AG04450 (cell line): ENCODE measurements around the gene CALHM1. TPM values are rescaled to one million over a fixed set of nuclear protein-coding genes. Genes with fewer than 3 reads are reported as not detected.
"Not testable (repeated sequence)": the region's sequence is repeated elsewhere in the genome, so short reads cannot be mapped to it uniquely, and the experiment has no call there.

ENCODE experiments used
- CTCF ChIA-PET: fragments of 300-600, 350-600 bp; formaldehyde crosslinking; extraction: SDS; loops from one replicate; lab custom pipeline; 2022; ENCODE audit warnings: antibody characterized with exemption, inconsistent platforms; lab: Charles Lee
- POLR2A ChIA-PET: fragments of 350-600 bp; formaldehyde crosslinking; extraction: SDS; loops from one replicate; lab custom pipeline; 2021; ENCODE audit warnings: antibody characterized with exemption, inconsistent platforms; lab: Yijun Ruan, JAX
- DNase-seq: peaks from one replicate; pipeline ENCODE4 v3.0.0-alpha.2; 2011; ENCODE audit warnings: low read depth, low spot score
- H3K27ac ChIP-seq: one replicate; pipeline ENCODE4 v1.5.1; 2012; ENCODE audit warnings: low read depth, low read length, control low read depth
- H3K27me3 ChIP-seq: one replicate; pipeline ENCODE4 v1.6.0; 2012; ENCODE audit warnings: low read length; ENCODE audit not compliant: control insufficient read depth, insufficient read depth
- H3K4me3 ChIP-seq: 2 replicates; pipeline ENCODE4 v1.5.1; 2011; ENCODE audit warnings: mild to moderate bottlenecking, low read depth, low read length, control low read depth
- H3K9me3 ChIP-seq: 2 replicates; pipeline ENCODE4 v1.5.1; 2012; ENCODE audit warnings: low read length; ENCODE audit not compliant: control insufficient read depth, insufficient read depth
- polyA minus RNA-seq: library from RNA; depleted of rRNA, polyadenylated mRNA; stranded (reverse); fragments of >200 nt; gene quantifications from 2 replicates; pipeline ENCODE4 v1.2.3, GENCODE V29; 2011; rRNA and poly(A)+ RNA removed
- polyA plus RNA-seq: library from polyadenylated mRNA; depleted of rRNA; stranded (reverse); fragments of >200 nt; gene quantifications from 2 replicates; pipeline ENCODE4 v1.2.3, GENCODE V29; 2011; rRNA removed
- TF ChIP-seq, protein P1 (sequence below): IDR thresholded peaks from 2 replicates; pipeline ENCODE4 v1.5.1; 2011; ENCODE audit warnings: low read depth, low read length, control low read depth, inconsistent platforms

CALHM1 gene, protein sequence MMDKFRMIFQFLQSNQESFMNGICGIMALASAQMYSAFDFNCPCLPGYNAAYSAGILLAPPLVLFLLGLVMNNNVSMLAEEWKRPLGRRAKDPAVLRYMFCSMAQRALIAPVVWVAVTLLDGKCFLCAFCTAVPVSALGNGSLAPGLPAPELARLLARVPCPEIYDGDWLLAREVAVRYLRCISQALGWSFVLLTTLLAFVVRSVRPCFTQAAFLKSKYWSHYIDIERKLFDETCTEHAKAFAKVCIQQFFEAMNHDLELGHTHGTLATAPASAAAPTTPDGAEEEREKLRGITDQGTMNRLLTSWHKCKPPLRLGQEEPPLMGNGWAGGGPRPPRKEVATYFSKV
- not detected in 2 replicates for polyA plus RNA-seq
- polyA minus RNA-seq, result not detected in 2 replicates

DNA sequence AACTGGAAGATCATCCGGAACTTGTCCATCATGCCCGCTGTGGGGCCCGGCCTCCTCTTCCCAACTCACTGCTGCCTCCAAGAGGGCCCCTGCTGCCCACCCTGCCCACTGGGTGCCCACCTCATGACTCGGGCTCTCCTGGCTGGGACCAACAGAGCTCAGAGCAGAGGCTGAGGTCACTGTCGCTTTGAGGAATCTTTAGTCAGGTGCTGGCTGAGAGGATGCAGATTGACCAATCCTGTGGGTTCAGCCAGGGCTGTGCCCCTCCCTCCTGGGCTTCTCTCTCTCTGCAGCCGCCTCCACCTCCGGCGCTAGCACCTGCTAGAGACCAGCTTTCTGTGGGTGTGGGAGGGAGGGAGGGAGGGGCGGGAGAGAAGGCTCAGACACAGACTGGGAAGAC, at the start of gene CALHM1:
CALHM1 (minus strand) TSS at position 181 of the 400 bp plus-strand sequence; CDS start at position 32, 149 bp downstream.
- POLR2A ChIA-PET, result no interaction called here
- CTCF ChIA-PET, result no interaction called here
- DNase-seq, result no peak

DNA sequence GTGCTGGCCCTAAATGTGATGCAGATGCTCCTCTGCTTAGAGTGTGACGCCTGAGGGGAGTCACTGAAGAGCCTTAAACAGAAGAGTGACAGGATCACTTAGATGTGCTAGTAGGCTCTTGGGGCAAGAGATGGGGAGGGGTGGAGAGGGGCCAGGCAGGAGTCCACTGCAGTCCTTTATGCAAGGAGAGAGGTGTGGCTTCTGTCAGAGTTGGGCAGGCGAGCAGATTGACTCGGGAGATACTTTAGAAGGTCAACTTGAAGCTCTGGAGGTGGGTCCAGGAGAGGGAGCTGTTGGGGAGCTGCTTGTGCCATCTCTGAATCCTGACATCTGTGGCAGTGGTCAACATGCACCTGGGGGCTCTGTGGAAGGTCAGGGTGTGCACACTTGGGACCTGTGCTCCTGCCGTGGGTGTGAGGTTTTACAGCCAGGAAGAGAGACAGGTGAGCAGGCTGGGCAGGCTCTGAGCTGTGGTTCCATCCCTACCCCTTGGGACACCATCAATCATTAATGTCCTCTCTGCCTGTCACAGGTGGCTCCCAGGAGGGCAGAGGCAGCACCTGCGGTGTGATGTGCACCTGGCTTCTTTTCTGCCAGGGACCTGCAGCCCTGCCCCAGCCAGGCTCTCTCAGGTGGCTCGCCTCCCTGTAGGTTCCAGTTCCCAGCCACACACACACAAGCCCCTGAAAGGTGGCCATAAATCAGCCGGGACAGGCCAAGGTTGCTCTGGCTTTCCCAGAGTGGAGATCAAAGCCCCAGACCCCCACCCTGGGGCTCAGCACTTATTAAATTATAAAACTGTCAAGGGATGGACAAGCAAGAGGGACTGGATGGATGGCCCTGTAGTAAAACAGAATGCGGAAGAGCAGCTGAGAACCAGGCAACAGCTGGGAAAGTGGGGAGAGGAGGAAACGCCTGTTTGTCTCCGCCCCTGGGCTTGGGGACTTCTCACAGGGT, 48.8 kb upstream of the CALHM1 start:
- Histone ChIP-seq H3K27me3 (peaks cover 80% of the 10 kb centered on the region), H3K9me3 (peaks cover 3% of the 10 kb centered on the region; the same call in 1 of the 2 replicates), H3K4me3 (no peak overlapping the region), H3K27ac (no peak overlapping the region)
- CTCF ChIA-PET, result no interaction called here
- POLR2A ChIA-PET, result interaction anchor here (0.6 kb wide), 1 partner anchor 17 kb away, joined by 3 read pairs; no protein-coding TSS in a partner anchor
- TF ChIP-seq, protein P1, sequence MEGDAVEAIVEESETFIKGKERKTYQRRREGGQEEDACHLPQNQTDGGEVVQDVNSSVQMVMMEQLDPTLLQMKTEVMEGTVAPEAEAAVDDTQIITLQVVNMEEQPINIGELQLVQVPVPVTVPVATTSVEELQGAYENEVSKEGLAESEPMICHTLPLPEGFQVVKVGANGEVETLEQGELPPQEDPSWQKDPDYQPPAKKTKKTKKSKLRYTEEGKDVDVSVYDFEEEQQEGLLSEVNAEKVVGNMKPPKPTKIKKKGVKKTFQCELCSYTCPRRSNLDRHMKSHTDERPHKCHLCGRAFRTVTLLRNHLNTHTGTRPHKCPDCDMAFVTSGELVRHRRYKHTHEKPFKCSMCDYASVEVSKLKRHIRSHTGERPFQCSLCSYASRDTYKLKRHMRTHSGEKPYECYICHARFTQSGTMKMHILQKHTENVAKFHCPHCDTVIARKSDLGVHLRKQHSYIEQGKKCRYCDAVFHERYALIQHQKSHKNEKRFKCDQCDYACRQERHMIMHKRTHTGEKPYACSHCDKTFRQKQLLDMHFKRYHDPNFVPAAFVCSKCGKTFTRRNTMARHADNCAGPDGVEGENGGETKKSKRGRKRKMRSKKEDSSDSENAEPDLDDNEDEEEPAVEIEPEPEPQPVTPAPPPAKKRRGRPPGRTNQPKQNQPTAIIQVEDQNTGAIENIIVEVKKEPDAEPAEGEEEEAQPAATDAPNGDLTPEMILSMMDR, result no peak
- DNase-seq, result no peak

More for the DNA sequence above, at the start of gene CALHM1:
- no peaks in the 10 kb centered on the region; the same call in 1 of the 2 replicates for H3K9me3 ChIP-seq
- TF ChIP-seq, protein P1, result no peak
- no peak within 1 kb of the TSS for H3K4me3 ChIP-seq
- no peak within 1 kb of the TSS for H3K27ac ChIP-seq
- peaks cover 4% of the 10 kb centered on the region for H3K27me3 ChIP-seq

DNA sequence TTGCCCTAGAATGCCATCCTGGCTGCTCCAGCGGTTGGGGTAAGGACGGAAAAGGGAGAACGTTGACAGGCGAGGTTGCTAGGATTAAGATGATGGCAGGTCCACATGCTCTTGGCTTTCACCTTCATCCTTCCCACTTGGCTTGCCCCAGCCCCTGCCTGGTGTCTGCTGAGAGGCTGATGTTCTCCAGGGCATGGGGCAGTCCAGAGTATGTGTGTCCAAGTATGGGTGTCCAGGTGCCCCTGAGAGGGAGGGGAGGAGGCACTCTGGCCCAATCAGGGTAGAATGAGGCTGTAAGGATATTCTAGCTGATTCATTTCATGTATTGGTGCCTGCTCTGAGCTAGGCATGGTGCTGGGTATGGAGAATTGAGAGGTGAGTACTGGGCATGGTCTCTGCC, 47.4 kb upstream of the CALHM1 start:
- no peak for DNase-seq
- TF ChIP-seq, protein P1, result no peak
- no peak overlapping the region for H3K4me3 ChIP-seq
- ChIA-PET CTCF (no interaction called here), POLR2A (no interaction called here)
- H3K27me3 ChIP-seq, result peaks cover 78% of the 10 kb centered on the region
- H3K9me3 ChIP-seq, result peaks cover 3% of the 10 kb centered on the region; the same call in 1 of the 2 replicates
- no peak overlapping the region for H3K27ac ChIP-seq

DNA sequence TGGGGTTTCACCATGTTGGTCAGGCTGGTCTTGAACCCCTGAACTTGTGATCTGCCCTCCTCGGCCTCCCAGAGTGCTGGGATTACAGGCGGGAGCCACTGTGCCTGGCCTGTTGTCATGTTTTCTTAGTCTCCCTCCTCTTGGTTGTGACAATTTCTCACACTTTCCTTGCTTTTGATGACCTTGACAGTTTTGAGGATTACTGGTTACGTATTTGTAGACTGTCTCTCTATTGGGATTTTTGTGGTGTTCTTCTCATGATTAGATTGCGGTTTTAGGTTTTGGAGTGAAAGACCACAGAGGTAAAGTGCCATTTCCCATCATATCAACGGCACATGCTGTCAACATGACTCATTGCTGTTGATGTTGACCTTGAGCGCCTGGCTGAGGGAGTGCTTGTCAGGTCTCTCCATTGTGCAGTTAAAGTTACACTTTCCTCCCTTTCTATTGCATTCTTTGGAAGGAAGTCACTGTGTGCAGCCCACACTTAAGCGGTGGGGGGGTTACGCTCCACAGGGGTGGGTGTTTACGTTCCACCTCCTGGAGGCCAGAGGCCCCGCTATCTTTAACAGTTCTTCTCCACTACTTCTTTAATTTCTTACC, 45.6 kb upstream of the CALHM1 start:
- TF ChIP-seq, protein P1, result no peak
- ChIA-PET CTCF (interaction anchor here (0.6 to 1.2 kb wide), 4 partner anchors 16 to 1494 kb away, joined by 3 to 6 read pairs (median 3); no protein-coding TSS in a partner anchor), POLR2A (interaction anchor here (0.6 kb wide), 1 partner anchor 55 kb away, joined by 4 read pairs; no protein-coding TSS in a partner anchor)
- DNase-seq, result peak; percentile 70
- Histone ChIP-seq H3K9me3 (no peaks in the 10 kb centered on the region; the same call in 1 of the 2 replicates), H3K27me3 (peaks cover 78% of the 10 kb centered on the region), H3K27ac (no peak overlapping the region), H3K4me3 (no peak overlapping the region)

DNA sequence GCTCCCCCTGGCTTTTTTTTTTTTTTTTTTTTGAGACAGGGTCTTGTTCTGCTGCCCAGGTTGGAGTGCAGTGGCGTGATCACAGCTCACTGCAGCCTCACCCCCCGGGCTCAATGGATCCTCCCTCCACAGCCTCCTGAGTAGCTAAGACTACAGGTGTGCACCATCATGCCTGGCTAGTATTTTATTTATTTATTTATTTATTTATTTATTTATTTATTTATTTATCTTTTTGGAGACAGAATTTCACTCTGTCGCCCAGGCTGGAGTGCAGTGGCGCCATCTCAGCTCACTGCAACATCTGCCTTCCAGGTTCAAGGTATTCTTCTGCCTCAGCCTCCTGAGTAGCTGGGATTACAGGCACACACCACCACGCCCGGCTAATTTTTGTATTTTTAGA, 45.1 kb upstream of the CALHM1 start:
- not testable (repeated sequence) for H3K4me3 ChIP-seq, H3K9me3 ChIP-seq, H3K27ac ChIP-seq, DNase-seq
- ChIA-PET POLR2A (interaction anchor here (0.7 kb wide), 1 partner anchor 61 kb away, joined by 4 read pairs; no protein-coding TSS in a partner anchor), CTCF (interaction anchor here (0.6 to 1.2 kb wide), 2 partner anchors 18 to 790 kb away, joined by 4 to 6 read pairs; partner anchors contain the start of gene ARL3)
- H3K27me3 ChIP-seq, result peaks cover 78% of the 10 kb centered on the region
